Loucy (cell line): Measurements from ENCODE around the gene OPA3.

Experiments
- H2AFZ ChIP-seq: fragments of 200-600 bp; sonication (generic); 2 replicates; pipeline ENCODE4 v1.6.0; 2016; ENCODE audit warnings: antibody characterized with exemption, mild to moderate bottlenecking, low read length, moderate library complexity
- H3F3A ChIP-seq: fragments of 200-600 bp; 2 replicates; pipeline ENCODE4 v1.6.0; 2016; ENCODE audit warnings: antibody characterized with exemption, low read depth, mild to moderate bottlenecking
- H3K27me3 ChIP-seq: fragments of 200-600 bp; sonication (generic); 2 replicates; pipeline ENCODE4 v1.6.1; 2014; ENCODE audit warnings: low read length, mild to moderate bottlenecking; ENCODE audit not compliant: insufficient read depth, poor library complexity, severe bottlenecking
- H3K36me3 ChIP-seq: fragments of 200-600 bp; sonication (generic); 2 replicates; pipeline ENCODE4 v1.6.1; 2016; ENCODE audit warnings: low read length; ENCODE audit not compliant: insufficient read depth
- H3K4me1 ChIP-seq: fragments of 200-600 bp; sonication (generic); 2 replicates; pipeline ENCODE4 v1.5.1; 2014; ENCODE audit warnings: low read length, mild to moderate bottlenecking; ENCODE audit not compliant: insufficient read depth, poor library complexity, severe bottlenecking
- H3K4me2 ChIP-seq: fragments of 200-600 bp; sonication (generic); 2 replicates; pipeline ENCODE4 v1.6.0; 2014; ENCODE audit warnings: antibody characterized with exemption, low read length, low read depth, mild to moderate bottlenecking; ENCODE audit not compliant: poor library complexity, severe bottlenecking
- H3K4me3 ChIP-seq: fragments of 200-600 bp; sonication (generic); 2 replicates; pipeline ENCODE4 v1.5.1; 2014; ENCODE audit warnings: low read length, mild to moderate bottlenecking, mixed read lengths; ENCODE audit not compliant: poor library complexity, severe bottlenecking
- H3K79me2 ChIP-seq: fragments of 200-600 bp; sonication (generic); 2 replicates; pipeline ENCODE4 v1.6.1; 2014; ENCODE audit warnings: low read length; ENCODE audit not compliant: insufficient read depth
- H3K9ac ChIP-seq: fragments of 200-600 bp; sonication (generic); 2 replicates; pipeline ENCODE4 v1.6.0; 2014; ENCODE audit warnings: mild to moderate bottlenecking, low read depth, low read length, moderate library complexity; ENCODE audit not compliant: poor library complexity, severe bottlenecking
- H3K9me2 ChIP-seq: fragments of 200-600 bp; sonication (generic); replicated peaks from 2 replicates; pipeline ENCODE4 v1.6.1; 2016; ENCODE audit warnings: low read depth, low read length, mixed read lengths
- H3K9me3 ChIP-seq: fragments of 200-600 bp; sonication (generic); 2 replicates; pipeline ENCODE4 v1.6.1; 2014; ENCODE audit warnings: mild to moderate bottlenecking, antibody characterized with exemption, low read length, low read depth; ENCODE audit not compliant: insufficient read depth
- H4K20me1 ChIP-seq: fragments of 200-600 bp; sonication (generic); 2 replicates; pipeline ENCODE4 v1.6.0; 2014; ENCODE audit warnings: antibody characterized with exemption, low read length, mild to moderate bottlenecking; ENCODE audit not compliant: insufficient read depth, poor library complexity, severe bottlenecking
- CTCF ChIP-seq: fragments of 200-600 bp; sonication (generic); conservative IDR thresholded peaks from 2 replicates; pipeline ENCODE4 v1.5.1; 2014; ENCODE audit warnings: mild to moderate bottlenecking, antibody characterized with exemption, low read length
- EZH2phosphoT487 ChIP-seq: fragments of 200-600 bp; IDR thresholded peaks from 2 replicates; pipeline ENCODE4 v1.6.1; 2018; ENCODE audit warnings: antibody characterized with exemption, mild to moderate bottlenecking, moderate library complexity, borderline replicate concordance

OPA3 gene

GRCh38 chr19:45599286-45599685 is 14.7 kb upstream of the OPA3 start:
- Histone ChIP-seq H3K4me2 (no peak overlapping the region), H4K20me1 (no peaks in the 10 kb centered on the region), H3K9me2 (no peaks in the 10 kb centered on the region), H3F3A (no peaks in the 10 kb centered on the region), H3K4me1 (peaks cover 6% of the 10 kb centered on the region), H3K27me3 (no peaks in the 10 kb centered on the region), H3K79me2 (no peaks in the 10 kb centered on the region), H3K9me3 (no peaks in the 10 kb centered on the region), H2AFZ (no peak overlapping the region), H3K9ac (no peak overlapping the region), H3K36me3 (no peaks in the 10 kb centered on the region), H3K4me3 (no peak overlapping the region)
- TF ChIP-seq CTCF (no peak), EZH2phosphoT487 (no peak)

GRCh38 chr19:45598267-45599001 is 13.8 kb upstream of the OPA3 start:
- H3K79me2 ChIP-seq: no peaks in the 10 kb centered on the region
- TF ChIP-seq CTCF (no peak), EZH2phosphoT487 (no peak)
- no peaks in the 10 kb centered on the region for H3K9me3 ChIP-seq
- peak overlapping the region; percentile 46 for H3K4me2 ChIP-seq
- H3K9ac ChIP-seq: no peak overlapping the region
- H3F3A ChIP-seq: no peaks in the 10 kb centered on the region
- H4K20me1 ChIP-seq: no peaks in the 10 kb centered on the region
- H3K4me1 ChIP-seq: peaks cover 6% of the 10 kb centered on the region
- peak overlapping the region; percentile 50 for H2AFZ ChIP-seq
- H3K27me3 ChIP-seq: no peaks in the 10 kb centered on the region
- H3K36me3 ChIP-seq: no peaks in the 10 kb centered on the region
- H3K4me3 ChIP-seq: peak overlapping the region; percentile 20
- H3K9me2 ChIP-seq: no peaks in the 10 kb centered on the region

GRCh38 chr19:45597425-45598111 is 13.0 kb upstream of the OPA3 start:
- Histone ChIP-seq H3K4me2 (peak overlapping the region; percentile 46), H3K9me2 (no peaks in the 10 kb centered on the region), H2AFZ (no peak overlapping the region), H3K36me3 (no peaks in the 10 kb centered on the region), H3K4me1 (peaks cover 6% of the 10 kb centered on the region), H4K20me1 (no peaks in the 10 kb centered on the region), H3K9me3 (no peaks in the 10 kb centered on the region), H3F3A (no peaks in the 10 kb centered on the region), H3K4me3 (no peak overlapping the region), H3K27me3 (no peaks in the 10 kb centered on the region), H3K79me2 (no peaks in the 10 kb centered on the region), H3K9ac (no peak overlapping the region)
- TF ChIP-seq EZH2phosphoT487: no peak
- TF ChIP-seq CTCF: no peak
